GM18526 (cell line): ENCODE results near the gene TNRC18.

ENCODE experiments used
- POLR2A ChIP-seq: IDR thresholded peaks from 3 replicates; pipeline ENCODE4 v1.6.1; 2011; ENCODE audit not compliant: insufficient read length; ENCODE audit errors: extremely low read depth

TNRC18 gene

GRCh38 chr7:5406957-5407945, 16.4 kb downstream of the TNRC18 start:
- no peak for TF ChIP-seq POLR2A

DNA sequence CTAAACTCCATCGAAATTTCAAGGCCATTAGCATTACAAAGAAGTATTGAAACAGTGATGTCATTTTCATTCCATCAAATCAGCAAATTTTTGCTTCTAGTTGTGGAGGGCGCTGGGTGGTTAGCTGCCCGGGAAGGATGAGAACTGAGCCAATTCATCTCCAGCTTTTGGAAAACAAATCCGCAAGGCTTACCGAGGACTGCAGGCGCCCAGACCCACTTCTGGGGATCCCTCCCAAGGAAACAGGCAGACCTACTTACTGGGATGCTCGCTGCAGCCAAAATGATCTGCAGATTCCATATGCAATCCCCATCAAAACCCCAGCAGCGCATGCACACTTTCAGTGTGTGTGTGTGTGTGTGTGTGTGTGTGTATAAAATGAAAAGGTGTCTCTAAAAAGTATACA, 19.2 kb downstream of the TNRC18 start:
- TF ChIP-seq POLR2A = no peak

GRCh38 chr7:5403442-5403841, 20.2 kb downstream of the TNRC18 start:
- no peak for TF ChIP-seq POLR2A

GRCh38 chr7:5397736-5398135, 25.9 kb downstream of the TNRC18 start:
- no peak for TF ChIP-seq POLR2A

- peak; percentile 82 for TF ChIP-seq POLR2A
These were observed 26.5 kb downstream of the TNRC18 start for GRCh38 chr7:5396999-5397663.

- TF ChIP-seq POLR2A = no peak
These were observed 27.1 kb downstream of the TNRC18 start for GRCh38 chr7:5396542-5396941.

DNA sequence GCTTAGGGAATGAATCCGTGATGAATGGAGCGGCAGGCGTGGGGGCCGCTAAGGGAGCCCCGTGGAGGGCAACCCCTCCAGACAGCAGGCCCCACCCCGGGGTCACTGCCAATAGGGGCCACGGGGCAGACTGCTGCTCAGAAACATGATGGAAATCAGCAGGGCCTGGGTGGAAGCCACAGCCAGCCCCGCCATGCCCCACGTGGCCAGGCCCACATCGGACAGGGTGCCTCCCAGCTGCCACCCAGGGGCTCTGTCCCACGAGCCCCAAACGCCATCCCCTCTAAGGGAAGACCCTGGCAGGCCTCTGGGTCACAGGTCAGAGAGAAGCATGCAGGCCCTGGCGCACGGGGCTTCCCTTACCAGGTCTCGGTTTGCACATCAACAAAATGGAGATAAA, 28.4 kb downstream of the TNRC18 start:
- no peak for TF ChIP-seq POLR2A

GRCh38 chr7:5394264-5395105, 29.1 kb downstream of the TNRC18 start:
- no peak for TF ChIP-seq POLR2A

GRCh38 chr7:5393748-5394147, 29.9 kb downstream of the TNRC18 start:
- TF ChIP-seq POLR2A = no peak

- TF ChIP-seq POLR2A = no peak
These were observed 30.3 kb downstream of the TNRC18 start for GRCh38 chr7:5393328-5393727.

DNA sequence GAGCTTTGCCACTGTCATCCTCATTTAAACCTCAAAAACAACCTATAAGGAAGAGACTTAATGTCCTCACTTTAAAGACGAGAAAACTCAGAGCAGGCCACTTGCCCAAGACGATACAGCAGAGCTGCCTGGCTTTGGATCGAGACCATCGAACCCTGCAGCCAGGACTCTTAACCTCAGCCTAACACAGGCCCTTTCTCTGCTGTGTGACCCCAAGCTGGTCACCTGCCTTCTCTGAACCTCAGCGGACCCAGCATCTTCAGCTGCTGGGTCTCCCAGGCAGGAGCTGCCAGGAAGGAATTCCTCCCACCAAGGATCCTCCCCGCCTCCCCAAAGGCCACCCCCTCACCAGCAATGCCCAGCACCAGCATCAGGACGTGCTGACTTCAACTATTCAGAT, 32.7 kb downstream of the TNRC18 start:
- no peak for TF ChIP-seq POLR2A

GRCh38 chr7:5388905-5389433, 34.7 kb downstream of the TNRC18 start:
- TF ChIP-seq POLR2A = no peak

- TF ChIP-seq POLR2A = no peak
These were observed 35.2 kb downstream of the TNRC18 start for GRCh38 chr7:5388273-5388901.

GRCh38 chr7:5387711-5388245, 35.9 kb downstream of the TNRC18 start:
- TF ChIP-seq POLR2A = no peak
